Measurements from ENCODE around the gene ASAP2.

DNA sequence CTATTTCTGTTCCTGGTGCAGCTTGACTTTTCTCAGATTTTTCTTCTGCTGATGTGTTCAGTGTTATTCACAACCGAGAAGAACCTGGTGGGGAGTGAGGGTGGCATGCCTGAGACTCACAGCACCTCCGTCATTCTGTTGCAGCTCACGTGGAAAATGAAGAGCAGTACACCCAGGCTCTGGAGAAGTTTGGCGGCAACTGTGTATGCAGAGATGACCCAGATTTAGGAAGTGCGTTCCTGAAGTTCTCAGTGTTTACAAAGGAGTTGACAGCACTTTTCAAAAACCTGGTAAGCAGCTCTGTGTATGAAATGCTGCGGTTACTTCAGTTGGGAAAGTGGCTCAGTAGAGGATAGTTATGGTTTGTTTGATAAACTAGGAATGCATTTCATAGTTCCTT is 90.5 kb downstream of the ASAP2 start:
- no peak for TF ChIP-seq POLR2AphosphoS5 (IDR thresholded peaks at IDR 0.05)
- TF ChIP-seq, protein P1, sequence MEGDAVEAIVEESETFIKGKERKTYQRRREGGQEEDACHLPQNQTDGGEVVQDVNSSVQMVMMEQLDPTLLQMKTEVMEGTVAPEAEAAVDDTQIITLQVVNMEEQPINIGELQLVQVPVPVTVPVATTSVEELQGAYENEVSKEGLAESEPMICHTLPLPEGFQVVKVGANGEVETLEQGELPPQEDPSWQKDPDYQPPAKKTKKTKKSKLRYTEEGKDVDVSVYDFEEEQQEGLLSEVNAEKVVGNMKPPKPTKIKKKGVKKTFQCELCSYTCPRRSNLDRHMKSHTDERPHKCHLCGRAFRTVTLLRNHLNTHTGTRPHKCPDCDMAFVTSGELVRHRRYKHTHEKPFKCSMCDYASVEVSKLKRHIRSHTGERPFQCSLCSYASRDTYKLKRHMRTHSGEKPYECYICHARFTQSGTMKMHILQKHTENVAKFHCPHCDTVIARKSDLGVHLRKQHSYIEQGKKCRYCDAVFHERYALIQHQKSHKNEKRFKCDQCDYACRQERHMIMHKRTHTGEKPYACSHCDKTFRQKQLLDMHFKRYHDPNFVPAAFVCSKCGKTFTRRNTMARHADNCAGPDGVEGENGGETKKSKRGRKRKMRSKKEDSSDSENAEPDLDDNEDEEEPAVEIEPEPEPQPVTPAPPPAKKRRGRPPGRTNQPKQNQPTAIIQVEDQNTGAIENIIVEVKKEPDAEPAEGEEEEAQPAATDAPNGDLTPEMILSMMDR (IDR thresholded peaks at IDR 0.05), result no peak
